GM12872 (cell line): ENCODE measurements around the gene TMEM158.

ENCODE experiments used
- TF ChIP-seq, protein P1 (sequence below): IDR thresholded peaks from 3 replicates; pipeline ENCODE4 v1.5.1; 2011; ENCODE audit warnings: low read depth, mild to moderate bottlenecking, low read length, moderate library complexity; ENCODE audit not compliant: insufficient read depth

Gene TMEM158

DNA sequence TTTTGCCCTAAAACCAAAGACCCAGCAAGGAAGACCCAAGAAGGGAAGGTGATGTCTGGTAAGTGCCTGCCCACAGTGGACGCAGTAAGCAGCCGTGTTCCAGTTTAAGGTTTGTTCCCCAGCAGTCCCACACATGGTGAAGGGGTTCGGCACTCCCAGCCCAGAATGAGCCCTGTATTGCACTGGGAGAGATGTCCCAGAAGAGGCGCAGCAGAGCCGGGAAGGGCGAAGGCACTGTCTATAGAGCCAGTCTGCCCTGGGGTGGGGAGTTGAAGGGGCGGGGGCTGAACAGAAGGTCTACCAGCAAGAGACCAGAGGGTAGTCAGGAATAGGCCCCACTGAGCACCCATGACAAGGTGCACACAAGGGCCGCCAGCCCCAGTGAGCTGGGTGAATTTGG, 6.4 kb downstream of the TMEM158 start:
- TF ChIP-seq, protein P1, sequence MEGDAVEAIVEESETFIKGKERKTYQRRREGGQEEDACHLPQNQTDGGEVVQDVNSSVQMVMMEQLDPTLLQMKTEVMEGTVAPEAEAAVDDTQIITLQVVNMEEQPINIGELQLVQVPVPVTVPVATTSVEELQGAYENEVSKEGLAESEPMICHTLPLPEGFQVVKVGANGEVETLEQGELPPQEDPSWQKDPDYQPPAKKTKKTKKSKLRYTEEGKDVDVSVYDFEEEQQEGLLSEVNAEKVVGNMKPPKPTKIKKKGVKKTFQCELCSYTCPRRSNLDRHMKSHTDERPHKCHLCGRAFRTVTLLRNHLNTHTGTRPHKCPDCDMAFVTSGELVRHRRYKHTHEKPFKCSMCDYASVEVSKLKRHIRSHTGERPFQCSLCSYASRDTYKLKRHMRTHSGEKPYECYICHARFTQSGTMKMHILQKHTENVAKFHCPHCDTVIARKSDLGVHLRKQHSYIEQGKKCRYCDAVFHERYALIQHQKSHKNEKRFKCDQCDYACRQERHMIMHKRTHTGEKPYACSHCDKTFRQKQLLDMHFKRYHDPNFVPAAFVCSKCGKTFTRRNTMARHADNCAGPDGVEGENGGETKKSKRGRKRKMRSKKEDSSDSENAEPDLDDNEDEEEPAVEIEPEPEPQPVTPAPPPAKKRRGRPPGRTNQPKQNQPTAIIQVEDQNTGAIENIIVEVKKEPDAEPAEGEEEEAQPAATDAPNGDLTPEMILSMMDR: no peak

DNA sequence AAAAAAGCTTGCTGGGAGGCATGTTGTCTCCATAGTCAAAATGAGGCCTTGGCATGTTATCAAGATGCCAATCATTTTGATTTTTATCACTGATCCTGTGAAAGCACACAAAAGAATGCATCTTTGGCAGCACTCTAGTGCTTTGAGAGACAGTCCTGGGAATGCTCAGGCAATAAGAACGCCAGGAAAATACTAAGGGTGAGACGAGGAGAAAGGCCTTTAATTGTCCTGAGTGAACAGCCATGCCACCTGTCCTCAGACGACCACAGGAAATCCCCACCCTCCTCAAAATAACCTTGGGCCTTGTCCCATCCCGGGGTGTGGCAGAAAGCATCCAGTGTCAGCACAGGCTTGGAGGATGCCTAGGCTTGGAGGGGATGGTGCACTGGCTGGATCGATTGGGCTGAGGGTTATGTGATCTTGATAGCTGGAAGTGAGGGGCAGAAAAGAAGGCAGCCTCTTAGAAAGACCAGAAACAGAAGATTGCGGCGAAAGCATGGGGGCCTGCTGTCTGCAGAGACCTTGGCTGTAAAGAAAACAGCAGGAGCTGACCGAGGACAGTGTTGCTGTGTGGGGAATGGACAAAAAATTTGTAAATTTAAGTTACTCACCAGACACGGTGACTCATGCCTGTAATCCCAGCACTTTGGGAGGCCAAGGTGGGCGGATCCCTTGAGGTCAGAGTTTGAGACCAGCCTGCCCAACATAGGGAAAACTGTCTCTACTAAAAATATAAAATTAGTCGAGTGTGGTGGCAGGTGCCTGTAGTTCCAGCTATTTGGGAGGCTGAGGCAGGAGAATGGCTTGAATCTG, 7.3 kb downstream of the TMEM158 start:
- TF ChIP-seq, protein P1: no peak

DNA sequence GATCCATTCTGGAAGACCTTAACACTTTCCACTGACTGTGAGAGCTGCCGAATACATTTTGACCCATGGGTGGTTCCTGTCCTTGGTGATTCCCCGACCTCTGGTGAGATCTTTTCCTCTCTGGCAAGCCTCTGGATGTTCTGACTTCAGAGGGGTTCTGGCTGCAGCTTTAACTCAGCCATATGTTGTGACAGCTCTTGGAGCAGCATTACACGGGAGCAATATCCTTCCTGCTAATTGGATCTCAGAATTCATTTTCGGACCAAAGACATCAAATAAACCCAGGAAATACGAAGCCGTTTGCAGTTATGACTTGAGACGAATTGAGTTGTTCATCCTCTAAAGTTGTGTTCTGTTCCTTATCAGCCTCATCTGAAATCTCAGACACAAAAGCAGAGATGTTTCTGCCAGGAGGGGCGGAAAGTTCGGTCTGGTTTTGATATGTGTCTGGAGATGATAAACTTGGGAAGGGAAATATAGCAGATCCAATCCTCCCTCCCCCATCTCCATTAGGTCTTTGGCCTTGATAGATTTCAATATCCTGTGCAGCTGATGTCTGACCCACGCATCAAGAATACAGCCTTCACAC, 10.0 kb downstream of the TMEM158 start:
- TF ChIP-seq, protein P1: no peak

DNA sequence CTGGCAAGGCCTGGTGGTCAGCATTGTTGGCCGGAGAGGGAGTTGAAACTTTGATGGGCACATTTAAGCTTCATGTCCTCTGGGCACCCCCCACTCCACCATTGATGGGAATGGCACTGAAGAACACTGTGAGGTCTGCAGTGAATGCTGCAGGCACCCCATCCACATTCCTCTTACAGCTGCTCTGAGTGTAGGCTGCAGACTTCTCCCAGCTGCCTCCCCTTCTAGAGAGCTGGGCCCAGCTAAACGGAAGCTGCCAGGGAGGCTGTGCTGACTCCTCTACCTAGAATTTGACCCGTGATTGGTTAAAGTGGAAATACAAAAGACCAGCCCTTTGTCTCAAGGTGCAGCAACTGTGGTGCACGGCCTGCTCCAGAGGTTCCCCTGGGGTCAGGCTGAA, 10.6 kb downstream of the TMEM158 start:
- TF ChIP-seq, protein P1: no peak

DNA sequence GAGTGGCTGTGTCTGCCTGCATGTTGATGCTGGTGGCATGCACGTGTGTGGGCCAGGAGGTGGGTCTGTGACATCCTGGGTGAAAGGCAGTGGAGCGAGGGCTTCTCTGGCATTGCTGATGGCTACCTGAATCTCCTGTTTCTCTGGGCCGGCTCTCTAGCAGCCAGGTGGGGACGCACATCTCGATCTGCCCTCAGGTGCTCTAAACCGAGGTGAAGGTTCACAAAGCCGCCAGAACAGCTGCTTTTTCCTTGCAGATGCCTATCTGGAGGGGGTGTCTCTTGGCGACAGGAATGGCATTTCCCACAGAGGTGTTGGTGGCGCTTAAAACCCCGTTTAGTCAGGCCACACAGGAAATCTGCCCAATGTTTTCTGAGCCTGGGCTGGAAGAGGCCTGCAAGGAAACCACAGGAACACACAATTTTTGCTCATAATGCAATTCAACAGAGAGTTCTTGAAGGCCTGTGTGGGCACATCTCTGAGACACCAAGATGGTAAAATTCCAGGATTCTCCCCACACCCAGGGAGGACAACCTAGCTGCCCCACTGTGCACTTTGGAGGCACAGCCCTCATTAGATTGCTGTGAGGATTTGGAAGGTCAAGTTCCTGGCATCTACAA, 11.9 kb downstream of the TMEM158 start:
- TF ChIP-seq, protein P1: no peak

DNA sequence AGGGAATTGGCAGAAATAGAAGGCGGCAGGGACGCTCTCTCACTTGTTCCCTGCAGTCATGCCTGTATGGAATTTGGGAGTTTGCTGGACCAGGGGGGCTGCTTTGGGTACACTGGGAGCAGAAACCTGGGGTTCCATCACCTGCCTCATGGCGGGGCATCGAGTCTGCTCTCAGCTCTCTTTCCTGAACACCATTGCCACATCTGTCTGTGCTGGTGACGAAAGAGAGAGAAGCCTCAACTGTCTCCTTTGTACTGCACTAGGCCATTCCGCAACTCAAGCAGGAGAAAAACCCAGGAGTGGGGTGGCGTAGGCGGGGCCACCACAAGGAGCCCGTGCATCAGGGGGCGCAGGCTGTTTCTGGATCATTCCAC, 14.0 kb downstream of the TMEM158 start:
- TF ChIP-seq, protein P1: no peak

DNA sequence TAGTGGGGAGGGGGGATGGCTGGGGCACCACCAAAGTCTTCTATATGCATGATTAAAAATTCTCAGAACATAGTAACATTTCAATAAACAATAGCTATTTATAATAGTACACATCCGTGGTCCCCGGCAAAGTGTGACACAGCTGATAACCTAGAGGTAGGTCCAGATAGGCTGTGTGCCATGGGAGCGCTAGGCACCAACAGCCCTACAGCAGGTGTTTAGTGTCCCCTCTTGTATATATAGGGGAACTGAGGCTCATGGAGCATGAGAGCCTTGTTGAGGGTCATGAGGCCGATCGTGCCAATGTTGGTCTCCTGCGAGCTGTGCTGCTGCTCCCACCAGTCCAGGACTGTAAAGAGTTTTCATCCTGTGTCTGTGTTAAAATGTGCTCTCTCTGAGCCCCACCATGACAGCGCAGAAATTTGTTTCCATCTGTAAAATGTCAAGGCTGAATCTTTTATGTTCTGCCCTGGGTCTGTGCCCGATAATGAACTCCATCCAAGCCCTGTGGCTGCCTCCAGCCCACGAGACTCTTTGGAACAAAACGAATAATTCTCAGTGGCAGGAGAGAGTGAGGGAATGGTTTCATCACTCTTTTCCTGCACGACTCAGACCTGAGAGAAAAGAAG, 14.5 kb downstream of the TMEM158 start:
- TF ChIP-seq, protein P1: no peak
